Measurements from ENCODE around the gene RUNX2. TPM values are rescaled to one million over a fixed set of nuclear protein-coding genes. Genes with fewer than 3 reads are reported as not detected.

The RUNX2 gene
- total RNA-seq, 1 experiment from 2014 or later: 7.0 TPM

DNA sequence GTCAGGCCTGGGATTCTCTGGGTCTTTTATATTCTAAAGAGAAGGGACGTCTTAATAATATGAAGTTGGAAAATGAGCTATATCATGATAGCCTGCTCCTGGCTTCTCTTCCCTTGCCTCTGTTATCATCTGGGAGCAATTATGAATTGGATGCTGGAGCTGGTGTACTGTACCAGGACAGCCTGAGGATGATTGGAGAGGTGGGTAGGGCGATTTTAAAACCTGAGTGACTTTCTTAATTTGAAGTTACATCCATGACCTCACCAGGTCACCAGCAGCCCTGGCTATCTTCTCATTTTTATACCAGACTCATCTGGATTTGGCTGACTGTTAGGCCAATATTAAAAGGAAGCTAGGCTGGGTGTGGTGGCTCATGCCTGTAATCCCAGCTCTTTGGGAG lies 369.9 kb downstream of the RUNX2 start:
- H3K4me1 ChIP-seq (ENCODE audit: control insufficient read depth, insufficient read depth, low read length): no peaks in the 10 kb centered on the region
- no TSS peak for BruUV-seq (replicated peaks)
- no peaks in the 10 kb centered on the region for H3K9me3 ChIP-seq (ENCODE audit: control insufficient read depth, insufficient read depth, low read depth, low read length)
- ChIA-PET CTCF (no interaction called here), POLR2A (no interaction called here)
- no peak overlapping the region for H3K27ac ChIP-seq (ENCODE audit: low read length)
- intact Hi-C loops (cut with micrococcal nuclease; ENCODE audit: unreplicated experiment) (no loop called here), in situ Hi-C loops (cut with HindIII; ENCODE audit: low pct_unique_long_range_greater_than_20kb, low sequenced_read_pairs) (no loop called here)
- no peak for DNase-seq (ENCODE audit: low read depth, low spot score)
- TF ChIP-seq POLR2AphosphoS5 (IDR thresholded peaks at IDR 0.05; ENCODE audit: low read depth, low read length) (no peak), TCF7L2 (IDR thresholded peaks at IDR 0.05; ENCODE audit: low read depth, low read length) (no peak), SIN3A (IDR thresholded peaks at IDR 0.05; ENCODE audit: borderline replicate concordance, insufficient read depth, low read depth, low read length) (no peak)
- TF ChIP-seq, protein P1, sequence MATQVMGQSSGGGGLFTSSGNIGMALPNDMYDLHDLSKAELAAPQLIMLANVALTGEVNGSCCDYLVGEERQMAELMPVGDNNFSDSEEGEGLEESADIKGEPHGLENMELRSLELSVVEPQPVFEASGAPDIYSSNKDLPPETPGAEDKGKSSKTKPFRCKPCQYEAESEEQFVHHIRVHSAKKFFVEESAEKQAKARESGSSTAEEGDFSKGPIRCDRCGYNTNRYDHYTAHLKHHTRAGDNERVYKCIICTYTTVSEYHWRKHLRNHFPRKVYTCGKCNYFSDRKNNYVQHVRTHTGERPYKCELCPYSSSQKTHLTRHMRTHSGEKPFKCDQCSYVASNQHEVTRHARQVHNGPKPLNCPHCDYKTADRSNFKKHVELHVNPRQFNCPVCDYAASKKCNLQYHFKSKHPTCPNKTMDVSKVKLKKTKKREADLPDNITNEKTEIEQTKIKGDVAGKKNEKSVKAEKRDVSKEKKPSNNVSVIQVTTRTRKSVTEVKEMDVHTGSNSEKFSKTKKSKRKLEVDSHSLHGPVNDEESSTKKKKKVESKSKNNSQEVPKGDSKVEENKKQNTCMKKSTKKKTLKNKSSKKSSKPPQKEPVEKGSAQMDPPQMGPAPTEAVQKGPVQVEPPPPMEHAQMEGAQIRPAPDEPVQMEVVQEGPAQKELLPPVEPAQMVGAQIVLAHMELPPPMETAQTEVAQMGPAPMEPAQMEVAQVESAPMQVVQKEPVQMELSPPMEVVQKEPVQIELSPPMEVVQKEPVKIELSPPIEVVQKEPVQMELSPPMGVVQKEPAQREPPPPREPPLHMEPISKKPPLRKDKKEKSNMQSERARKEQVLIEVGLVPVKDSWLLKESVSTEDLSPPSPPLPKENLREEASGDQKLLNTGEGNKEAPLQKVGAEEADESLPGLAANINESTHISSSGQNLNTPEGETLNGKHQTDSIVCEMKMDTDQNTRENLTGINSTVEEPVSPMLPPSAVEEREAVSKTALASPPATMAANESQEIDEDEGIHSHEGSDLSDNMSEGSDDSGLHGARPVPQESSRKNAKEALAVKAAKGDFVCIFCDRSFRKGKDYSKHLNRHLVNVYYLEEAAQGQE (IDR thresholded peaks at IDR 0.05; ENCODE audit: insufficient read depth in 1 of 2, low read depth in 2 of 2, low read length in 1 of 2): no peak
- TF ChIP-seq, protein P2, sequence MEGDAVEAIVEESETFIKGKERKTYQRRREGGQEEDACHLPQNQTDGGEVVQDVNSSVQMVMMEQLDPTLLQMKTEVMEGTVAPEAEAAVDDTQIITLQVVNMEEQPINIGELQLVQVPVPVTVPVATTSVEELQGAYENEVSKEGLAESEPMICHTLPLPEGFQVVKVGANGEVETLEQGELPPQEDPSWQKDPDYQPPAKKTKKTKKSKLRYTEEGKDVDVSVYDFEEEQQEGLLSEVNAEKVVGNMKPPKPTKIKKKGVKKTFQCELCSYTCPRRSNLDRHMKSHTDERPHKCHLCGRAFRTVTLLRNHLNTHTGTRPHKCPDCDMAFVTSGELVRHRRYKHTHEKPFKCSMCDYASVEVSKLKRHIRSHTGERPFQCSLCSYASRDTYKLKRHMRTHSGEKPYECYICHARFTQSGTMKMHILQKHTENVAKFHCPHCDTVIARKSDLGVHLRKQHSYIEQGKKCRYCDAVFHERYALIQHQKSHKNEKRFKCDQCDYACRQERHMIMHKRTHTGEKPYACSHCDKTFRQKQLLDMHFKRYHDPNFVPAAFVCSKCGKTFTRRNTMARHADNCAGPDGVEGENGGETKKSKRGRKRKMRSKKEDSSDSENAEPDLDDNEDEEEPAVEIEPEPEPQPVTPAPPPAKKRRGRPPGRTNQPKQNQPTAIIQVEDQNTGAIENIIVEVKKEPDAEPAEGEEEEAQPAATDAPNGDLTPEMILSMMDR (IDR thresholded peaks at IDR 0.05): no peak
- H3K4me3 ChIP-seq (ENCODE audit: low read depth in 2 of 2, low read length in 2 of 2): no peak overlapping the region
- ATAC-seq: no peak
- no peaks in the 10 kb centered on the region; the same call in 1 of the 2 replicates for H3K27me3 ChIP-seq (ENCODE audit: control insufficient read depth, insufficient read depth, low read length)
- no peaks in the 10 kb centered on the region for H3K36me3 ChIP-seq (ENCODE audit: control insufficient read depth, insufficient read depth, low read length)

DNA sequence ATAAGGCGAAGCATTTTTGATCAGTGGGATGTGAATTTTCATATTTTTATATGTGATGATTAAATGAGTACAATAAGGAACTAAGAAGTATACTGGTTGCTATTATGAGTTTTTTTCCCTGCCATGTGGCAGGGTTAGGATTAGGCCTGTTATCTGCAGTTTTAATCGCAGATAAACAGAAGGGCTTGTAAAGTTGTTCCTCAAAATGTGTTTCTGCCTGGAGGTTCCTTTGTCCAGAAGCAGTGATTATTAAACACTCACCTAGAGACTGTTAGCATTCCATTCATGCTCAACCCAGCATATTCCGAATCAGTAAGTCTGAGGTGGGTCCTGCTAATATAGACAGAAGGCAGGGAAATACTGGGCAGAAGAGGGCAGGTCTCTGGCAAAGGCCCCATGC lies 371.5 kb downstream of the RUNX2 start:
- Histone ChIP-seq H3K9me3 (ENCODE audit: control insufficient read depth, insufficient read depth, low read depth, low read length) (no peaks in the 10 kb centered on the region), H3K4me3 (ENCODE audit: low read depth in 2 of 2, low read length in 2 of 2) (no peak overlapping the region), H3K27me3 (ENCODE audit: control insufficient read depth, insufficient read depth, low read length) (no peaks in the 10 kb centered on the region; the same call in 1 of the 2 replicates), H3K36me3 (ENCODE audit: control insufficient read depth, insufficient read depth, low read length) (no peaks in the 10 kb centered on the region), H3K4me1 (ENCODE audit: control insufficient read depth, insufficient read depth, low read length) (no peaks in the 10 kb centered on the region), H3K27ac (ENCODE audit: low read length) (no peak overlapping the region)
- in situ Hi-C loops (cut with HindIII; ENCODE audit: low pct_unique_long_range_greater_than_20kb, low sequenced_read_pairs): no loop called here
- ChIA-PET CTCF (no interaction called here), POLR2A (no interaction called here)
- intact Hi-C loops (cut with micrococcal nuclease; ENCODE audit: unreplicated experiment): no loop called here
- BruUV-seq (replicated peaks): no TSS peak
- TF ChIP-seq POLR2AphosphoS5 (IDR thresholded peaks at IDR 0.05; ENCODE audit: low read depth, low read length): no peak
- TF ChIP-seq, protein P1 (IDR thresholded peaks at IDR 0.05; ENCODE audit: insufficient read depth in 1 of 2, low read depth in 2 of 2, low read length in 1 of 2): no peak
- TF ChIP-seq, protein P2 (IDR thresholded peaks at IDR 0.05): no peak
- no peak for TF ChIP-seq SIN3A (IDR thresholded peaks at IDR 0.05; ENCODE audit: borderline replicate concordance, insufficient read depth, low read depth, low read length)
- TF ChIP-seq TCF7L2 (IDR thresholded peaks at IDR 0.05; ENCODE audit: low read depth, low read length): no peak
- no peak; the same call in 1 of the 2 replicates for ATAC-seq
- no peak for DNase-seq (ENCODE audit: low read depth, low spot score)
